Glutamatergic neuron (in vitro differentiated cells): ENCODE data around the gene PSMD3. TPM values are rescaled to one million over a fixed set of nuclear protein-coding genes. Genes with fewer than 3 reads are reported as not detected.
"Not testable (repeated sequence)": the region's sequence is repeated elsewhere in the genome, so short reads cannot be mapped to it uniquely, and the experiment has no call there.

Experiments
- DNase-seq: peaks from one replicate; pipeline ENCODE4 v3.0.0; 2022
- H3K27ac Mint-ChIP-seq: one replicate; pipeline ENCODE4 v1.8.0; 2020; ENCODE audit warnings: mild to moderate bottlenecking, mixed read lengths, inconsistent platforms; ENCODE audit not compliant: unreplicated experiment
- H3K27me3 Mint-ChIP-seq: one replicate; pipeline ENCODE4 v1.8.0; 2020; ENCODE audit warnings: mild to moderate bottlenecking, moderate library complexity, mixed read lengths, inconsistent platforms; ENCODE audit not compliant: unreplicated experiment
- H3K36me3 Mint-ChIP-seq: one replicate; pipeline ENCODE4 v1.8.0; 2020; ENCODE audit warnings: mild to moderate bottlenecking, mixed read lengths, inconsistent platforms; ENCODE audit not compliant: unreplicated experiment
- H3K4me1 Mint-ChIP-seq: one replicate; pipeline ENCODE4 v1.8.0; 2020; ENCODE audit warnings: mild to moderate bottlenecking, low read depth, mixed read lengths, inconsistent platforms; ENCODE audit not compliant: unreplicated experiment
- H3K4me3 Mint-ChIP-seq: one replicate; pipeline ENCODE4 v1.8.0; 2020; ENCODE audit warnings: mild to moderate bottlenecking, mixed read lengths, inconsistent platforms; ENCODE audit not compliant: unreplicated experiment
- H3K9me3 Mint-ChIP-seq: one replicate; pipeline ENCODE4 v1.8.0; 2020; ENCODE audit warnings: mild to moderate bottlenecking, moderate library complexity, mixed read lengths, inconsistent platforms; ENCODE audit not compliant: unreplicated experiment
- total RNA-seq: library from RNA; stranded (reverse); fragmentation: NEBNext Ultra II Directional; extraction: Animal tissue kit (Norgen Biotek cat#: 25700); gene quantifications from one replicate; pipeline ENCODE4 v1.2.1, GENCODE V29; 2021; ENCODE audit not compliant: unreplicated experiment
- TF ChIP-seq, protein P1 (sequence below): fragments of 200-600 bp; sonication (generic); IDR thresholded peaks from one replicate; pipeline ENCODE4 v1.5.0; 2021; ENCODE audit not compliant: partially characterized antibody, unreplicated experiment

The PSMD3 gene
- total RNA-seq, 1 donor from 2014 or later = 113 TPM

DNA sequence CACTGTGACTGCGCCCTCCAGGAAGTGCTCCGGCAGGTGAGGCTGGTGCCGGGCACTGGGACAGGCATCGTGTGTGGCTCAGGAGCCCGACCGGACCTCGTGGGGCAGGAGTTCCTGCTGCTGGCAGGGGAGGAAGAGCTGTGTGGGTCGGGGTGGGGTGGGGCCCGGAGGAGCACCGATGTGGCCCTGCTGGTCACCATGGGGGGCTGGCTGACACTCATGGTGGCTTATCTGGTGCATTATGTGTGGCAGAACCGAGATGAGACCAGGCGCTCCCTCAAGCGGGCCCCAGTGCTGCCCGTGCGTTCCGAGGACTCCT is 36.3 kb upstream of the PSMD3 start:
- TF ChIP-seq, protein P1, sequence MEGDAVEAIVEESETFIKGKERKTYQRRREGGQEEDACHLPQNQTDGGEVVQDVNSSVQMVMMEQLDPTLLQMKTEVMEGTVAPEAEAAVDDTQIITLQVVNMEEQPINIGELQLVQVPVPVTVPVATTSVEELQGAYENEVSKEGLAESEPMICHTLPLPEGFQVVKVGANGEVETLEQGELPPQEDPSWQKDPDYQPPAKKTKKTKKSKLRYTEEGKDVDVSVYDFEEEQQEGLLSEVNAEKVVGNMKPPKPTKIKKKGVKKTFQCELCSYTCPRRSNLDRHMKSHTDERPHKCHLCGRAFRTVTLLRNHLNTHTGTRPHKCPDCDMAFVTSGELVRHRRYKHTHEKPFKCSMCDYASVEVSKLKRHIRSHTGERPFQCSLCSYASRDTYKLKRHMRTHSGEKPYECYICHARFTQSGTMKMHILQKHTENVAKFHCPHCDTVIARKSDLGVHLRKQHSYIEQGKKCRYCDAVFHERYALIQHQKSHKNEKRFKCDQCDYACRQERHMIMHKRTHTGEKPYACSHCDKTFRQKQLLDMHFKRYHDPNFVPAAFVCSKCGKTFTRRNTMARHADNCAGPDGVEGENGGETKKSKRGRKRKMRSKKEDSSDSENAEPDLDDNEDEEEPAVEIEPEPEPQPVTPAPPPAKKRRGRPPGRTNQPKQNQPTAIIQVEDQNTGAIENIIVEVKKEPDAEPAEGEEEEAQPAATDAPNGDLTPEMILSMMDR = no peak
- H3K27ac Mint-ChIP-seq = no peak overlapping the region
- H3K4me3 Mint-ChIP-seq = no peak overlapping the region
- peaks cover 2% of the 10 kb centered on the region for H3K27me3 Mint-ChIP-seq
- H3K4me1 Mint-ChIP-seq = peaks cover 12% of the 10 kb centered on the region
- DNase-seq = no peak
- no peaks in the 10 kb centered on the region for H3K36me3 Mint-ChIP-seq
- H3K9me3 Mint-ChIP-seq = peaks cover 3% of the 10 kb centered on the region

DNA sequence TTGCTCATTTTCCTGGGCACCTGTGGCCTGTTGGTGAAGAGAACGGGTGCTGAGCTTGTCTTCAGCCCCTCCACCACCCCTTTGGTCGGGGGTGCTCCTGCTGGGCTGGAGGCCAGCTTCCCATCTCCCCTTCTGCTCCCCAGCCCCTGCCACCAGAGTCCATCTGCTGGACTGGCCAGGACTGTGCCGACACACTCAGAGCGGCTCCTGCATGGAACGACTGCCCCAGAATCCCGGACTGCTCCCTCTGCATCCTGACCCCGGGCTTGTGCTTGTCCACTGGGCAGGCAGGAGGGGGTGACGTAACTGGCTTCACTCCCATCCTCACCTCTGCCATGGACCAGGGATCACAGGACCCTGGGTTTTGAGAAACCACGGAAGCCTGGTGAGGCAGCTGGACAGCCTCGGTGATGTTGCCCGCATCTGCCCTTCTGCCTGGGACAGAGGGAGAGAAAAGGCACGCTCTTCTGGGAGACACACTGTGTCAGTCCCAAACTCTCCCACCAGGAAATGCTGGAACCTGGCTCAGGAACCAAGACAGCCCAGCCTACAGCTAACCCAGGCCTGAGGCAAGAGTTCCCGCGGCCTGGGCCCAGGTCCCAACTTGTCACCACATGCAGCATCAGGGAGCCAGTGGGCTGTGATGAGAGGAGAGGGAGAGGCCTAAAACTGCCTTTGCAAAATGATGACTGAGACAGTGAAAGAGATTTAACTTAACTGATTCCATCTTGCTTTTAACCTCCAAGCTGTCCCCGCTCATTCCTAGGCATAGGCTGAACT is 33.9 kb upstream of the PSMD3 start:
- H3K4me3 Mint-ChIP-seq = no peak overlapping the region

DNA sequence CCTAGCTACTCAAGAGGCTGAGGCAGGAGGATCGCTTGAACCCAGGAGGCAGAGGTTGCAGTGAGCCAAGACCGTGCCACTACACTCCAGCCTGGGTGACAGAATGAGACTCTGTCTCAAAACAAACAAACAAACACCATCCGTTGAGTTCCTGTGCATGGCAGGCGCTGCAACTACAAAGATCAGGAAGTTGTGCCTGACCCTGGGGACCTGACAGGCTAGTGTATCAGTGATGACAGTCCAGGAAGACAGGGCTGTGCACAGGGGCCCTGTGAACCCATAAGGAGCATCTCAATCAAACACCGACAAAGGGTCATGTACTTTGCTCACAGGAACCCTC is 32.1 kb upstream of the PSMD3 start:
- H3K4me3 Mint-ChIP-seq, H3K4me1 Mint-ChIP-seq, H3K27me3 Mint-ChIP-seq, H3K9me3 Mint-ChIP-seq, H3K27ac Mint-ChIP-seq, H3K36me3 Mint-ChIP-seq, DNase-seq: not testable (repeated sequence)

More for the DNA sequence above, 33.9 kb upstream of the PSMD3 start:
- peaks cover 3% of the 10 kb centered on the region for H3K27me3 Mint-ChIP-seq
- TF ChIP-seq, protein P1 = no peak
- H3K9me3 Mint-ChIP-seq = peaks cover 4% of the 10 kb centered on the region
- peaks cover 4% of the 10 kb centered on the region for H3K4me1 Mint-ChIP-seq
- no peak overlapping the region for H3K27ac Mint-ChIP-seq
- no peak for DNase-seq
- H3K36me3 Mint-ChIP-seq = no peaks in the 10 kb centered on the region

DNA sequence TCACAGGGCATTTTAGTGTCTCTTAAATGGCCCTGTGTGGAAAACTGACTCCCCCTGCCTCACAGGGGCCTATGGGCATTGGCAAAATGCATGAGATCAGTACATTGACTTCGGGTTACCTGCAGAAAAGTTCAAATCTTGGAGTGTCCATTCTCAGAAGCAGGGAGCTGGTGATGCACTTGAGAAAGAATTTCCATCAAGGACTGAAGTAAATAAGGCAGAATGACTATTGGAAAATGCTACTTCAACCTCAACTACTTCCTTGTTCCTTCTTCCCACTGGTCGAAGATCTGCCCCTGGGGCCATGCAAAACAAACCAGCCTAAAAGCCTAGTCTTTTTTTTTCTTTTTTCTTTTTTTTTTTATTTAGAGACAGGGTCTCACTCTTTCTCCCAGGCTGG is 31.6 kb upstream of the PSMD3 start:
- TF ChIP-seq, protein P1 = no peak
- no peak for DNase-seq
- H3K9me3 Mint-ChIP-seq = peaks cover 5% of the 10 kb centered on the region
- H3K27me3 Mint-ChIP-seq = peaks cover 5% of the 10 kb centered on the region
- H3K27ac Mint-ChIP-seq = peak overlapping the region; percentile 38
- H3K36me3 Mint-ChIP-seq = no peaks in the 10 kb centered on the region
- peaks cover 4% of the 10 kb centered on the region for H3K4me1 Mint-ChIP-seq
- no peak overlapping the region for H3K4me3 Mint-ChIP-seq

DNA sequence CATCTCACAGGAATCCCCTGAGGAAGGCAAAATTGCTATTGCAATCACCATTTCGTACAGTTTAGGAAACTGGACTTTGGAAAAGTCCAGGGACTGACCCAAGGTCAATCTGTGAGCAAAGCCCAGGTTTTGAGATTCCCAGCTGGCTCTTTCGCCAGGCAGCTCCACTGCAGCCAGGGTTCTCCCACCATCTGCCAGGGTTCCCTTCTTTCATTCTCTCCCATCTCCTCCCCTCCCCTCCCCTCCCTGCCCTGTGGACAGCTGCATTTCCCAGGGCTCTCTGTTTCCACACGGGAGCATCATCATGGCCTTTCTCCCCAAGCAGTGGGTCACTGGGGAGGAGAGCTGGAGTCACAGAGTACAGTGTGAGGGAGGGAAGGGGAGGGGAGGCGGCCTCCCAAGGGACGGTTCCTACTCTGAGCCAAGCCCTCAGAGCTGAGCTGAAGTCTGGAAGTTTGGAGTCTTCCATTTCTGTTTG is 29.7 kb upstream of the PSMD3 start:
- TF ChIP-seq, protein P1 = no peak
- peak overlapping the region; percentile 48 for H3K27ac Mint-ChIP-seq
- DNase-seq = peak; percentile 46
- peaks cover 8% of the 10 kb centered on the region for H3K9me3 Mint-ChIP-seq
- H3K36me3 Mint-ChIP-seq = no peaks in the 10 kb centered on the region
- peaks cover 4% of the 10 kb centered on the region for H3K4me1 Mint-ChIP-seq
- H3K4me3 Mint-ChIP-seq = no peak overlapping the region
- H3K27me3 Mint-ChIP-seq = peaks cover 4% of the 10 kb centered on the region
